ENCODE results near the gene CARD19.

CARD19 gene

GRCh38 chr9:93126151-93126781 is 30.2 kb downstream of the CARD19 start:
- H3K27ac ChIP-seq = no peak overlapping the region
- TF ChIP-seq CTCF (conservative IDR thresholded peaks at IDR 0.05) (no peak), ZFX (IDR thresholded peaks at IDR 0.05) (no peak)

GRCh38 chr9:93126825-93127368 is 30.9 kb downstream of the CARD19 start:
- no peak overlapping the region for H3K27ac ChIP-seq
- TF ChIP-seq CTCF (conservative IDR thresholded peaks at IDR 0.05) (no peak), ZFX (IDR thresholded peaks at IDR 0.05) (no peak)

GRCh38 chr9:93127395-93127911 is 31.4 kb downstream of the CARD19 start:
- TF ChIP-seq CTCF (conservative IDR thresholded peaks at IDR 0.05) = no peak
- TF ChIP-seq ZFX (IDR thresholded peaks at IDR 0.05) = no peak
- no peak overlapping the region for H3K27ac ChIP-seq

GRCh38 chr9:93128011-93128714 is 32.1 kb downstream of the CARD19 start:
- no peak overlapping the region for H3K27ac ChIP-seq
- TF ChIP-seq ZFX (IDR thresholded peaks at IDR 0.05) (no peak), CTCF (conservative IDR thresholded peaks at IDR 0.05) (no peak)

- TF ChIP-seq ZFX (IDR thresholded peaks at IDR 0.05) = no peak
- no peak for TF ChIP-seq CTCF (conservative IDR thresholded peaks at IDR 0.05)
- H3K27ac ChIP-seq = no peak overlapping the region
These were observed 32.8 kb downstream of the CARD19 start for GRCh38 chr9:93128715-93129224.

- no peak for TF ChIP-seq ZFX (IDR thresholded peaks at IDR 0.05)
- TF ChIP-seq CTCF (conservative IDR thresholded peaks at IDR 0.05) = no peak
- no peak overlapping the region for H3K27ac ChIP-seq
These were observed 33.3 kb downstream of the CARD19 start for GRCh38 chr9:93129286-93129685.

Data from C4-2B (cell line).